ENCODE results near the gene CEACAM16.
A peak's percentile ranks its signal among the peaks of the same experiment; 100 is the strongest.

- TF ChIP-seq CTCF (IDR thresholded peaks at IDR 0.05; ENCODE audit: low read depth, low read length, poor library complexity, severe bottlenecking): peak; percentile 97
- TF ChIP-seq EZH2phosphoT487 (IDR thresholded peaks at IDR 0.05; ENCODE audit: borderline replicate concordance, low read length): no peak
These were observed 25.0 kb downstream of the CEACAM16 start for GRCh38 chr19:44723952-44724319.
